NCI-H748 treated with DMSO at 0.1 percent for 48 hours (cell line): ENCODE data around the gene BEND7.
"Not testable (repeated sequence)": the region's sequence is repeated elsewhere in the genome, so short reads cannot be mapped to it uniquely, and the experiment has no call there.

Experiments used
- DNase-seq: peaks from one replicate; lab custom pipeline; 2025; lab: John Stamatoyannopoulos, UW

The BEND7 gene

DNA sequence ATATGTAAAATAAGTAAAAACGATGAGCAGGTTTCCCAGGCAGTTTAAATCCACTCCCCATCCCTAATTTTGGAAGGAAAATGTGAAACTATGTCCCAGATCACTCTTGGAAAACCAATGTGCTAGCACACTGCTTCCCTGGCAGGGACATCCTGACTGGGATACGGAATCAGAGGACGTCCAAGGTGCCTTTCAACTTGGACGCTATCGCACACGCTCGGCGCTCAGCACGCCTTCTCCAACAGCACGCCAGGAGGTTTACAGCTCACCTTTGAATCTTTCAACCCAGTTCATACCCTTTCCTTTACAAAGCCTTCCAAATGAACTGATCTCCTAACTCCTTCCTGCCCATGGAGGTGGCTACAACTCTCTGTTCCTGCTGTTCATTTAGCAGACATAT is 47.1 kb downstream of the BEND7 start:
- DNase-seq: no peak

GRCh38 chr10:13475124-13475523 is 53.7 kb downstream of the BEND7 start:
- no peak for DNase-seq

- no peak for DNase-seq
Observed at GRCh38 chr10:13473986-13474385, 54.8 kb downstream of the BEND7 start.

DNA sequence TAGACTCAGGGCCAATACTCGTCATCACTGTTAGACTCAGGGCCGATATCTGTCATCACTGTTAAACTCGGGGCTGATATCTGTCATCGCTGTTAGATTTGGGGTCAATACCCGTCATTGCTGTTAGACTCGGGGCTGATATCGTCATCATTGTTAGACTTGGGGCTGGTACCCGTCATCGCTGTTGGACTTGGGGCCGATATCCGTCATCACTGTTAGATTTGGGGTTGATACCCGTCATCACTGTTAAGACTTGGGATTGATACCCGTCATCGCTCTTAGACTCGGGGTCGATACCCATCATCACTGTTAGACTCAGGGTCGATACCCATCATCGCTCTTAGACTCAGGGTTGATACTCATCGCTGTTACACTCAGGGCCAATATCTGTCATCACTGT is 56.5 kb downstream of the BEND7 start:
- no peak for DNase-seq

DNA sequence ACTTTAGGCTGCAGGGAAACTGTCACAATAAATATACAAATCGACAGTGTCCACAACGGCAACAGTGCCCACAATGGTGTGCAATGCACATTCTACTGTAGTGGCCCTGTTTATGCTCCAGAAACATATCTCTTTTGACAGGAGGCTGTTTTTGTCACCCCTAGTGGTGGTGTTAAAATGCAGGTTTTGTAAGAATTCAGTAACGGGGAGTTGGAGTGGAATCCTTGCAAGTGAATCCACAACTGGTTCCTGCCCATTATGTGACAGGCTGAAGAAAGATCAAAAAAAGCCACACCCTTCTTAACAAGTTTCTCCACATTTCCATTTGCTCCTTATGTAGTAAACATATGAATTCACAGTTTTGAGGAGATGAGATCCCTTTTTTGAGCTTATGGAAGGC is 58.5 kb downstream of the BEND7 start:
- DNase-seq: no peak

DNA sequence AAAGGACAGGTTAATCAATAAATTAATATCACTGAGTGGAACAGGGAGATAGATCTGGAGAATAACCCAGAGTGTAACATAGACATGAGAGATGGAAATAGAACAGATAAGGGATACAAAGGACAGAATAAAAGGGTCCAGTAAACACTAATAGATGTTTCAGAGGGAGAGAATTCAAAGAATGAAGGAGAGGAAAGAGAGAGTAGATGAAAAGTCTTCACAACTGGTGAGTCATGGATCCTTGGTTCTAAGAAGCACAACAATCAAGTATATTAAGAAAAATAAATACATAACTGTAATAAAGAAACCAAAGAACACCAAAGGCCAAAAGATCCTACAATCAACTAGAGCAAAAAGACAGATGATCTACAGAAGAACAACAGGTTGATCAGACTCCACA is 66.3 kb downstream of the BEND7 start:
- DNase-seq: no peak

DNA sequence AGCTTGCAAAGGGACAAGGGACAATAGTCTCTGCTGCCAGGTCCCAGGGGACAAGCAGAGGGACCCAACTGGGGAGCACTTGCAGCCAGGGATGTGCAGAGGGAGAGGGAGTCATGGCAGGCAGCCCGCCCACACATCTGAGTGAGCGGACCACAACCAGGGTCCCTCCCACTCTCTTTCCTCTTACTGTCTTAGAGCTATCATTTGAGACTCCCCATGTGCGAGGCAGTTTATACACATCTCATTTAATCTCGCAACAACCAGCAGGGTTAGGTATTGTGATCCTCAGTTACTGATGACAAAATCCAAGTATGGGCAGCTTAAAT is 70.2 kb downstream of the BEND7 start:
- DNase-seq: no peak

- DNase-seq: no peak
Observed at GRCh38 chr10:13457958-13458686, 70.7 kb downstream of the BEND7 start.

- DNase-seq: no peak
Observed at GRCh38 chr10:13453896-13454295, 74.9 kb downstream of the BEND7 start.

- DNase-seq: no peak
Observed at GRCh38 chr10:13450069-13450468, 78.7 kb downstream of the BEND7 start.

GRCh38 chr10:13449296-13449695 is 79.5 kb downstream of the BEND7 start:
- no peak for DNase-seq

DNA sequence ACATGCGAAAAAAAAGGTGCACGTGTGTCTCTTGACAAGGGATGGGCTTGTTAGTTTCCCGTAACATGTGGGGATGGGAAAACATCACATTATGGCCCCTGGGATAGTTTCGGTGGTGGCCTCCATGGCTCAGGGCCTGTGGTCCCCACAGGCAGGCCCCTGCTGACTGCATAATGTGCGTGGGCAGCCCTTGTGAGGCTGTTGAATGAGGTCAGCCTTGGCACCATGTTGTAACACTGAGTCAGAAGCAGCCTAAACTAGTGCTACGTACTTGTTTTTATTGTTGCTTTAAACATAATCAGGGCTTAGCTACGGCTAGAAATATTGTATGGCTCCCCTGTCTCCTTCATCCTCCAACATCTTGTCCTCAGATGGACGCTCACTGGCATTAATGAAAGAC is 80.6 kb downstream of the BEND7 start:
- DNase-seq: no peak

GRCh38 chr10:13445656-13446400 is 83.0 kb downstream of the BEND7 start:
- DNase-seq: no peak

- no peak for DNase-seq
Observed at GRCh38 chr10:13441476-13441875, 87.3 kb downstream of the BEND7 start.

- peak; percentile 26 for DNase-seq
Observed at GRCh38 chr10:13440185-13441061, 88.4 kb downstream of the BEND7 start.

GRCh38 chr10:13439313-13440184 is 89.3 kb downstream of the BEND7 start:
- DNase-seq: peak; percentile 5

- no peak for DNase-seq
Observed at GRCh38 chr10:13437026-13437555, 91.7 kb downstream of the BEND7 start.

DNA sequence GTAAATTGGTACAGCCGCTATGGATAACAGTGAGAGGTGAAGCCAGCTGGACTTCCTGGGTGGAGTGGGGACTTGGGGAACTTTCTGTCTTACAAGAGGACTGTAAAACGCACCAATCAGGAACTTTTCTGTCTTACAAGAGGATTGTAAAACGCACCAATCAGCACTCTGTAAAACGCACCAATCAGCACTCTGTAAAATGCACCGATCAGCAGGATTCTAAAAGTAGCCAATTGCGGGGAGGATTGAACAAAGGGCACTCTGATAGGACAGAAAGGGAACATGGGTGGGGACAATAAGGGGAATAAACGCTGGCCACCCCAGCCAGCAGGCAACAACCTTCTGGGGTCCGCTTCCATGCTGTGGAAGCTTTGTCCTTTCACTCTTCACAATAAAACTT is 100.9 kb downstream of the BEND7 start:
- not testable (repeated sequence) for DNase-seq

DNA sequence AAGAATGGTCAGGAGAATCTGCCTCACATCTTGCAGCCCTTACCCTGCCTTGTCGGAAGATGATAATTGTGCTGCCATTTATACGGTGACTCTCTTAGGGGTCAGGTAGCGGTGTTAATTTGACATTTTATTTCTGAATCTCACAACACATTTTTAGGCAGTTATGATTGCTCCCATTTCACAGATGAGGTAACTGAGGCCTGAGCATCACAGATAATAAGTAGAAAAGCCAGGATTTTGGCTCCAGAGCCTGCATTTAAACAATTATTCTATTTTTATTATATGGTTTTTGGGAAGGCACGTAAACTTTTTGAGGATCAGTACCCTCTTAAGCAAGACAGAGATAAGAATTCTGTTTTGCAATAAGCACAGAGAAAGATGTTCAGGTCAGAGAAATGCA is 103.4 kb downstream of the BEND7 start:
- DNase-seq: no peak

GRCh38 chr10:13422800-13423199 is 106.0 kb downstream of the BEND7 start:
- no peak for DNase-seq

- DNase-seq: no peak
Observed at GRCh38 chr10:13421382-13421917, 107.4 kb downstream of the BEND7 start.
